GM12878 (cell line): ENCODE results near the gene SPRING1. TPM values are rescaled to one million over a fixed set of nuclear protein-coding genes. Genes with fewer than 3 reads are reported as not detected.

Experiments used
- ATAC-seq: fragments of 200-7000 bp; cut with Tn5 transposase; 3 replicates; pipeline ENCODE4 v1.9.1; 2020; ENCODE audit warnings: mild to moderate bottlenecking, moderate library complexity
- BruUV-seq: library from RNA; stranded (reverse); fragments of 400-500 nt; replicated peaks from 2 replicates; lab custom pipeline; 2021; lab: Mats Ljungman, UMichigan
- CTCF ChIA-PET: fragments of 300-600 bp; sonication (Branson Sonifier 250); formaldehyde crosslinking; extraction: SDS; loops from one replicate; lab custom pipeline; 2021; ENCODE audit warnings: inconsistent platforms; lab: Yijun Ruan, JAX
- POLR2A ChIA-PET: fragments of 350-600 bp; formaldehyde crosslinking; extraction: SDS; loops from one replicate; lab custom pipeline; 2021; ENCODE audit warnings: inconsistent platforms; lab: Charles Lee
- RAD21 ChIA-PET: fragments of 300-600 bp; sonication (Branson Sonifier 250); formaldehyde crosslinking; loops from one replicate; lab custom pipeline; 2023; ENCODE audit warnings: antibody characterized with exemption; ENCODE audit not compliant: unreplicated experiment; lab: Charles Lee
- SMC1A ChIA-PET: fragments of 300-600 bp; sonication (Branson Sonifier 250); formaldehyde crosslinking; loops from one replicate; lab custom pipeline; 2023; ENCODE audit not compliant: unreplicated experiment, uncharacterized antibody; lab: Charles Lee
- DNase-seq: peaks from one replicate; pipeline ENCODE4 v3.0.0-alpha.2; 2011; ENCODE audit warnings: low read depth, low spot score
- FAIRE-seq: peaks from 3 replicates; lab custom pipeline; 2011; peaks lifted over from hg19 to GRCh38; lab: Jason Lieb, UNC
- H2AFZ ChIP-seq: 2 replicates; pipeline ENCODE4 v1.6.0; 2011; ENCODE audit warnings: low read depth, low read length, control low read depth; ENCODE audit not compliant: control insufficient read depth
- H3K27ac ChIP-seq: 2 replicates; pipeline ENCODE4 v1.5.1; 2011; ENCODE audit warnings: control low read depth; ENCODE audit not compliant: control insufficient read depth, insufficient read depth
- H3K27me3 ChIP-seq, 2 experiments: replicated peaks in 1 of 2; 2 replicates each; pipeline versions ENCODE4 v1.6.0 to v1.6.1; 2011; ENCODE audit warnings: low read length in 1 of 2; ENCODE audit not compliant: control insufficient read depth in 2 of 2, insufficient read depth in 2 of 2
- H3K36me3 ChIP-seq, 2 experiments: 2 replicates each; pipeline ENCODE4 v1.5.1; 2011; ENCODE audit warnings: low read length in 1 of 2; ENCODE audit not compliant: control insufficient read depth in 2 of 2, insufficient read depth in 2 of 2
- H3K4me1 ChIP-seq: 2 replicates; pipeline ENCODE4 v1.6.1; 2011; ENCODE audit warnings: mild to moderate bottlenecking, low read length, moderate library complexity, mixed read lengths; ENCODE audit not compliant: control insufficient read depth, insufficient read depth
- H3K4me2 ChIP-seq: 2 replicates; pipeline ENCODE4 v1.6.0; 2011; ENCODE audit warnings: control low read depth; ENCODE audit not compliant: control insufficient read depth, insufficient read depth
- H3K4me3 ChIP-seq: fragments of 200-600 bp; sonication (generic); 2 replicates; pipeline ENCODE4 v1.5.1; 2016
- H3K79me2 ChIP-seq: 2 replicates; pipeline ENCODE4 v1.6.0; 2011; ENCODE audit warnings: low read length; ENCODE audit not compliant: control insufficient read depth, insufficient read depth
- H3K9ac ChIP-seq: 2 replicates; pipeline ENCODE4 v1.8.0; 2011; ENCODE audit warnings: low read length, control low read depth, mixed read lengths; ENCODE audit not compliant: control insufficient read depth, insufficient read depth
- H3K9me3 ChIP-seq: replicated peaks from 3 replicates; pipeline ENCODE4 v1.5.1; 2011; ENCODE audit warnings: mild to moderate bottlenecking, low read length; ENCODE audit not compliant: control insufficient read depth, insufficient read depth
- H4K20me1 ChIP-seq: 2 replicates; pipeline ENCODE4 v1.6.0; 2011; ENCODE audit not compliant: control insufficient read depth, insufficient read depth
- BHLHE40 ChIP-seq, 2 experiments: fragments of 450-650 bp in 1 of 2; IDR thresholded peaks; 2 replicates each; pipeline ENCODE4 v1.6.1; 2011 to 2017; ENCODE audit warnings: low read depth in 2 of 2, borderline replicate concordance in 1 of 2, improper control_type of control experiment in 1 of 2, low read length in 1 of 2, mild to moderate bottlenecking in 1 of 2
- IKZF2 ChIP-seq, 2 experiments: fragments of 450-650 bp; IDR thresholded peaks; 2 replicates each; pipeline ENCODE4 v1.6.1; 2017; ENCODE audit warnings: mild to moderate bottlenecking in 2 of 2, moderate library complexity in 2 of 2
- MAX ChIP-seq: IDR thresholded peaks from 2 replicates; pipeline ENCODE4 v1.6.1; 2012; ENCODE audit warnings: low read depth, low read length, improper control_type of control experiment
- MTA2 ChIP-seq: fragments of 450-650 bp; IDR thresholded peaks from 2 replicates; pipeline ENCODE4 v1.6.1; 2016; ENCODE audit warnings: low read depth, mild to moderate bottlenecking, moderate library complexity
- MXI1 ChIP-seq: fragments of 150-350 bp; IDR thresholded peaks from 2 replicates; pipeline ENCODE4 v1.6.1; 2011; ENCODE audit warnings: low read depth, mild to moderate bottlenecking, inconsistent platforms, low read length, improper control_type of control experiment
- NBN ChIP-seq: fragments of 450-650 bp; IDR thresholded peaks from 2 replicates; pipeline ENCODE4 v1.6.1; 2016
- NFXL1 ChIP-seq: fragments of 450-650 bp; IDR thresholded peaks from 2 replicates; pipeline ENCODE4 v1.6.1; 2017; ENCODE audit warnings: antibody characterized with exemption, mild to moderate bottlenecking, borderline replicate concordance
- PKNOX1 ChIP-seq: fragments of 450-650 bp; IDR thresholded peaks from 2 replicates; pipeline ENCODE4 v1.6.1; 2016; ENCODE audit warnings: mild to moderate bottlenecking
- POLR2AphosphoS5 ChIP-seq: IDR thresholded peaks from 2 replicates; pipeline ENCODE4 v1.6.1; 2011; ENCODE audit warnings: mild to moderate bottlenecking, low read length, inconsistent platforms
- RAD51 ChIP-seq: fragments of 450-650 bp; IDR thresholded peaks from 2 replicates; pipeline ENCODE4 v1.6.1; 2016; ENCODE audit warnings: moderate library complexity, mild to moderate bottlenecking, inconsistent platforms
- SKIL ChIP-seq: fragments of 450-650 bp; IDR thresholded peaks from 2 replicates; pipeline ENCODE4 v1.6.1; 2017; ENCODE audit warnings: mild to moderate bottlenecking, low read depth, inconsistent platforms; ENCODE audit not compliant: poor library complexity, severe bottlenecking
- SPI1 ChIP-seq: IDR thresholded peaks from 2 replicates; pipeline ENCODE4 v1.6.1; 2011; ENCODE audit warnings: low read depth, mild to moderate bottlenecking, low read length, moderate library complexity, borderline replicate concordance; ENCODE audit not compliant: insufficient read depth
- ZNF384 ChIP-seq: IDR thresholded peaks from 2 replicates; pipeline ENCODE4 v1.6.1; 2012; ENCODE audit warnings: low read depth, mild to moderate bottlenecking, low read length, improper control_type of control experiment, borderline replicate concordance
- ZNF687 ChIP-seq: fragments of 450-650 bp; IDR thresholded peaks from 2 replicates; pipeline ENCODE4 v1.6.1; 2017; ENCODE audit warnings: mild to moderate bottlenecking, moderate library complexity
- WGBS: methylation state at CpG from one replicate; pipeline ENCODE4 v1.1.6; 2016; ENCODE audit warnings: low lambda C conversion rate; ENCODE audit not compliant: insufficient replicate concordance, insufficient coverage; ENCODE audit errors: missing lambda C conversion rate; 5-methylcytosine and 5-hydroxymethylcytosine counted together
- in situ Hi-C: fragments of 300-500 bp; cut with MboI; formaldehyde crosslinking; loops from 9 replicates; pipeline ENCODE4 v1.14.3; 2018; ENCODE audit warnings: mixed read lengths
- intact Hi-C: fragments of 100-400 bp; cut with micrococcal nuclease; formaldehyde crosslinking; loops from one replicate; pipeline ENCODE4 v1.14.2; 2022; ENCODE audit not compliant: unreplicated experiment
- polyA plus RNA-seq, 11 experiments: library from polyadenylated mRNA; depleted of rRNA in 4 of 11; unstranded in 6 of 11; stranded (reverse) in 5 of 11; fragments of >200 nt; fragmentation: Nextera tagmentation in 4 of 11; fragmentation: Illumina TruSeq in 1 of 11; extraction: Ambion mirVana in 4 of 11; extraction: Trizol in 1 of 11; gene quantifications; 1 replicate in 1 of 11; 2 replicates in 10 of 11; pipeline versions ENCODE4 v1.2.1 to v1.2.3, GENCODE V29; 2011 to 2016; ENCODE audit warnings: inconsistent platforms in 2 of 11, missing spikeins in 2 of 11, low read depth in 1 of 11
- total RNA-seq, 4 experiments: library from RNA; depleted of rRNA in 3 of 4; stranded (reverse); fragments of >200 nt in 3 of 4; fragmentation: Illumina TruSeq in 1 of 4; extraction: Trizol in 1 of 4; gene quantifications; 2 replicates each; pipeline versions ENCODE4 v1.2.1 to v1.2.3, GENCODE V29; 2013 to 2021

SPRING1 gene
- total and polyA plus RNA-seq, 10 of the 15 experiments (the other 5 are each of a cell fraction or from before 2014, with no cell fraction given): 2.5 to 25.7 (median 14.3) TPM

GRCh38 chr12:116735951-116736599 is 1.8 kb downstream of the SPRING1 start:
- ChIA-PET CTCF (interaction anchor here (1.0 kb wide), 1 partner anchor 24 kb away, joined by 3 read pairs; no protein-coding TSS in a partner anchor), RAD21 (no interaction called here), POLR2A (interaction anchor here (0.6 kb wide), 1 partner anchor 534 kb away, joined by 3 read pairs; no protein-coding TSS in a partner anchor), SMC1A (interaction anchor here (0.6 kb wide), 1 partner anchor 236 kb away, joined by 3 read pairs; no protein-coding TSS in a partner anchor)
- H3K36me3 ChIP-seq: no peaks in the 10 kb centered on the region; a peak in 2 of 4 replicates
- BruUV-seq: no TSS peak
- TF ChIP-seq PKNOX1: no peak
- TF ChIP-seq SPI1: no peak
- peak; percentile 74 to 86 for TF ChIP-seq BHLHE40 (IDR thresholded peaks at IDR 0.05; ENCODE audit: borderline replicate concordance in 1 of 2, low read depth in 2 of 2, low read length in 1 of 2)
- peak in 1 of 2 experiments; percentile 9; a peak in 1 of 4 replicates for TF ChIP-seq IKZF2 (IDR thresholded peaks at IDR 0.05)
- TF ChIP-seq ZNF384: no peak
- peak; percentile 41 for TF ChIP-seq SKIL
- peak; percentile 83 for TF ChIP-seq RAD51
- TF ChIP-seq MTA2: 0 out of 2 replicates have a peak, but pooled peaks have one; percentile 21
- TF ChIP-seq POLR2AphosphoS5: peak; percentile 36; the same call in 1 of the 2 replicates
- TF ChIP-seq MXI1: 0 out of 2 replicates have a peak, but pooled peaks have one; percentile 22
- TF ChIP-seq MAX: no peak
- no peak for TF ChIP-seq NFXL1
- TF ChIP-seq NBN: no peak
- TF ChIP-seq ZNF687: peak; percentile 22; the same call in 1 of the 2 replicates
- H4K20me1 ChIP-seq: no peaks in the 10 kb centered on the region
- intact Hi-C loops (loop anchor here (10.0 kb wide), 1 partner anchor 149 kb away; the partner anchor contains the start of gene HRK), in situ Hi-C loops (no loop called here)
- peak overlapping the region; percentile 99 for H3K4me3 ChIP-seq
- H3K9me3 ChIP-seq: no peaks in the 10 kb centered on the region
- no peaks in the 10 kb centered on the region for H3K27me3 ChIP-seq
- no peak for FAIRE-seq
- ATAC-seq: peak; percentile 10; the same call in 2 of the 3 replicates
- H3K4me1 ChIP-seq: peaks cover 4% of the 10 kb centered on the region; the same call in 1 of the 2 replicates
- no peak for DNase-seq
- H3K27ac ChIP-seq: no peak overlapping the region
- peak overlapping the region; percentile 80; the same call in 1 of the 2 replicates for H3K9ac ChIP-seq
- WGBS: 32% methylated on average over 8 of the region's 9 CpGs
- no peak overlapping the region for H2AFZ ChIP-seq
- peak overlapping the region; percentile 88 for H3K4me2 ChIP-seq
- H3K79me2 ChIP-seq: peaks cover 21% of the 10 kb centered on the region
